D721Med (cell line): ENCODE data around the gene VPS13D.

Experiments used
- DNase-seq: peaks from one replicate; pipeline ENCODE4 v3.0.0; 2011; ENCODE audit warnings: low spot score; ENCODE audit not compliant: insufficient read length
- FAIRE-seq: peaks from 2 replicates; lab custom pipeline; 2011; peaks lifted over from hg19 to GRCh38; lab: Jason Lieb, UNC
- TF ChIP-seq, protein P1 (sequence below): IDR thresholded peaks from 2 replicates; pipeline ENCODE4 v1.5.1; 2012; ENCODE audit warnings: mild to moderate bottlenecking, control low read depth; ENCODE audit not compliant: insufficient read depth; ENCODE audit errors: missing control alignments

VPS13D gene

DNA sequence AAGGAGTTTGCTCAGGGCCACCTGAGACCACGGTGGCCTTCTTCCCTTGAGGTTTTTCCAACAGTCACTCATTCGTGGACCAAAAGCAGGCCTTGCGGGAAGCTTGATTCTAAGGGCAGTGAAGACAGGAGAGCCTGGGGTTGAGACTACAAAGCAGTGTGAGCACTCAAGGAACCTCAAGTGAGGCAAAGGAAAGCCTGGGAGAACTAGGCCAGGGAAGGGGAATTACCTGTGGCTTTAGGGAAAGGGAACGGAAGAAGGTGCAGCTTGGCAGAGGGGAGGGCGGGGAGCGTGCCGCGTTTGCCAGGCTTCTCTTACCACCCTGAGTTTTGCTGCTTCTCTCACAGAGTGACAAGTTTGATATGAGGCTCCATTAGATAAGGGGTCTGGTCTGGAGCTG is 273.9 kb downstream of the VPS13D start:
- FAIRE-seq = no peak
- TF ChIP-seq, protein P1, sequence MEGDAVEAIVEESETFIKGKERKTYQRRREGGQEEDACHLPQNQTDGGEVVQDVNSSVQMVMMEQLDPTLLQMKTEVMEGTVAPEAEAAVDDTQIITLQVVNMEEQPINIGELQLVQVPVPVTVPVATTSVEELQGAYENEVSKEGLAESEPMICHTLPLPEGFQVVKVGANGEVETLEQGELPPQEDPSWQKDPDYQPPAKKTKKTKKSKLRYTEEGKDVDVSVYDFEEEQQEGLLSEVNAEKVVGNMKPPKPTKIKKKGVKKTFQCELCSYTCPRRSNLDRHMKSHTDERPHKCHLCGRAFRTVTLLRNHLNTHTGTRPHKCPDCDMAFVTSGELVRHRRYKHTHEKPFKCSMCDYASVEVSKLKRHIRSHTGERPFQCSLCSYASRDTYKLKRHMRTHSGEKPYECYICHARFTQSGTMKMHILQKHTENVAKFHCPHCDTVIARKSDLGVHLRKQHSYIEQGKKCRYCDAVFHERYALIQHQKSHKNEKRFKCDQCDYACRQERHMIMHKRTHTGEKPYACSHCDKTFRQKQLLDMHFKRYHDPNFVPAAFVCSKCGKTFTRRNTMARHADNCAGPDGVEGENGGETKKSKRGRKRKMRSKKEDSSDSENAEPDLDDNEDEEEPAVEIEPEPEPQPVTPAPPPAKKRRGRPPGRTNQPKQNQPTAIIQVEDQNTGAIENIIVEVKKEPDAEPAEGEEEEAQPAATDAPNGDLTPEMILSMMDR = no peak
- DNase-seq = no peak

DNA sequence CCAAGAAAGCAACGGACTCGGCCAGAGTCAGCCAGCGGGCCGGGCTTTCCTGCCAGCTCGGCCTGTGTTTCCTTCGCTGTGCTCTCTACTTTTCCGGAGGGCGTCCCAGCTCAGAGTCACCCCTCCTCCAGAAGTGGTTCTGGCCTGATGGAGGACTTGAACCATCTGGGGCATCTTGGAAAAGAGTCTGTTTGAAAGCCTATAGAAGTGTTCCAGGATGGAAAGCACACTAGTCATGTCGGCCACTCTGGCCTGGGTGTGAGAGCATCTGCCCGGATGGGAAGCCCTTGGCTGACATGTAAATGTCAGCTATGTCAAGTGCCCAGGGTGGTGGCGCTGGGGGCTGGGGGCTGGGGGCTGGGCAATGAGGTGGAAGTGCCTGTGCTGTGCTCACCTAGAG is 274.8 kb downstream of the VPS13D start:
- TF ChIP-seq, protein P1 = no peak
- DNase-seq = no peak
- FAIRE-seq = no peak

DNA sequence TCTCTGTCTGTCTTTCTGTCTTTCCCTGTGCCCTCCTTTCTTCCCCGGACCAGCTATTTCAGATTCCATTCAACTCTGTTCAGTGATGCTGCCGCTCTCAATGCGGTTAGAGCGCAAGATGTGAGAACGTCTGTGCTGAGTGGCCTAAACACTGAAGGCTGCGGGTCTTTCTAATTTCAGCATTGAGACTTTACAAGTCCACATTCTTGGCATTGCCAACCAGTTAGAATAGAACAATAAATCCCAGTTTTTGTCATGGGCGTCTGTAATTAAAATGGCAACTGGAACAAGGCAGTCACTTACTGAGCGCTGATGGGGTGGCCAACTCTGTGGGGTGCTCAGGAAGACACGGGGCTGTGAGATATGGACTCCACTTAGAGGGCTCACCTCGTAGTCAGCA is 275.4 kb downstream of the VPS13D start:
- no peak for FAIRE-seq
- TF ChIP-seq, protein P1 = no peak
- no peak for DNase-seq

DNA sequence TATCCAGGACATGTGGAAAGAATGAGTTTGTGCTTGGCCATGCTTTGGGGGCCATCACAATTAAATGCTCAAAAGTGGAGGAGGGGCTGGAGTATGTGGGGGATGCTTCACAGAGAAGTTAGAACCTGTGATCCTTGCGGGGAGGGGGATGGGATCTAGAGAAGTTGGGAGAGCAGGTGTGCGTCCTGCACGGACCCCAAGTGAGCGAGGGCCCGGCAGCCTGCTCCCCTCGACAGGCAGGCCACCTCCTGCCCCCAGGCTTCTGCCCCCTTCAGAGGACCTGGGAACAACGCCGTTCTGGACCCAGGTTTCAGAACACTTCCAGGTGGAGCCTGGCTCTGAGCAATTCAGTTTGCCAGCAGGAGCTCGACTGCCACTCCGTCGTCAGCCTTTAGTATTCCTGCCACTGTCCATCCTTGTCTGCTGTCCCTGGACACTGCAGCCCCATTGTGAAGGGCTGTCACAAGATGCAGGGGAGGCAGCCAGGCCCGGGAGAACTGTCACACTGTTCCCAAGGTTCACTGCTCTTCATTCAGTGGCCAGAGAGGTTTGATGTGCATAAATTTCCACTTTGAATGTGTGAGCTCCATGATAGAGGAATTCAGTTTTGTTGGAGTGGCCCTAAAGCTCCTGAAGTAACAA is 275.9 kb downstream of the VPS13D start:
- no peak for FAIRE-seq
- TF ChIP-seq, protein P1 = no peak
- no peak for DNase-seq

DNA sequence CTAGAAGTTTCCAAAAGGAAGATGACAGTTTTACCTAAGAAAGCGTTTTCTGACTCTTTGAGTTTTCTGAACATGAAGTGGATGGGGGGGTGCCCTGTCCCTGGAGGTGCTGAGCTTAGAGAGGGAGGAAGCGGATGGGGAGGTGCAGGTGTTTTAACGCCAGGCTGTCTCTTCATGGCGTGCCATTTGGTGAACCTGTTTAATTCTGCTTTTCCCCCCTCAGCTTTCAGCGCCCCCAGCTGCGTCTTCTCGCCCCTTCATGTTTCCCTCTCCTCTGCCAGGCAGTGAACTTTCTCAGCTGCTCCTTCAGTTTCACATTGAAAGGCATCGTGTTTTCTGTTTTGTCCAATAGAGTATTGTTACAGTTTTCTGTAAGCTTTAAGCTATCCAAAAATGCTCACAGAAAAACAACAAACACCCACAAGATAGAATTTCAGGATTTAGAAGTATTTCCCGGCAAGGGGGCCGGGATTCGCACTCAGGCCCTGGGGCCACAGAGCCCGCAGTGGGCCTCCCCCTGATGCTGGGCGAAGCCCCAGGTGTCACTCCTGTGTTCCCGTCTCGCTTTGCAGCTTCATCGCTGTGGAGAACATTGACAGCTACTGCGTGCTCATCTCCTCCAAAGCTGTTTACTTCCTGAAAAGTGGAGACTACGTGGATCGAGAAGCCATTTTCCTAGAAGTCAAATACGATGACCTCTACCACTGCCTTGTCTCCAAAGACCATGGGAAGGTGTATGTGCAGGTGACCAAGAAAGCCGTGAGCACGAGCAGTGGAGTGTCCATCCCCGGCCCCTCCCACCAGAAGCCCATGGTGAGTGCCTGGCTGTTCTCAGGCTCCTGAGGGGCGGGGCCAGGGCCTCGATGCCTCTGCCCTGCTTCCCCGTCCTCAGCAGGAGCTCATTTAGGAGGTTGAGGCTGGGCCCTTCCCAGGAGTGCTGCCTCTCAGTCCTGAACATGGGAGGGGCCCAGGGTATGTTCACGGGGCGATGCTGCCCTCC is 276.8 kb downstream of the VPS13D start:
- TF ChIP-seq, protein P1 = no peak
- DNase-seq (no peak), FAIRE-seq (no peak)

DNA sequence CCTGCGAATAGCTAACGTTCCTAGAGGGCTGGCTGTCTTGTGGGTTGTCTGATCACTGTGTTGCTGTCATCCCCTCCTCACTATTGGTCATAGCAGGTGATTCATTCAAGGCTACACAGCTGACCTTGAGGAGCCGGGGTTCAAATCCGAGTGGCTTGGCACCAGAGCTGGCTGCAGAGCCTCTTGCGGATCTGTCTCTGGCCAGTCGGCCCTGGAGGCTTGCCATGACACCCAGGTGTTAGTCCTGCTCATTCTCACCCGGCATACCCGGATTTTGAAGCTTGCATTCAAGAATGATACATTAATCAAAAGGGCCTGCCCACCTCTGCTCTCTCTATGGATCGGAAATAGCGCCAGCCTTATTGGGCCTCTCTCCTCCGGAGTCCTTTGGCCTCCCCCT is 277.8 kb downstream of the VPS13D start:
- FAIRE-seq (no peak), DNase-seq (no peak)
- TF ChIP-seq, protein P1 = no peak

DNA sequence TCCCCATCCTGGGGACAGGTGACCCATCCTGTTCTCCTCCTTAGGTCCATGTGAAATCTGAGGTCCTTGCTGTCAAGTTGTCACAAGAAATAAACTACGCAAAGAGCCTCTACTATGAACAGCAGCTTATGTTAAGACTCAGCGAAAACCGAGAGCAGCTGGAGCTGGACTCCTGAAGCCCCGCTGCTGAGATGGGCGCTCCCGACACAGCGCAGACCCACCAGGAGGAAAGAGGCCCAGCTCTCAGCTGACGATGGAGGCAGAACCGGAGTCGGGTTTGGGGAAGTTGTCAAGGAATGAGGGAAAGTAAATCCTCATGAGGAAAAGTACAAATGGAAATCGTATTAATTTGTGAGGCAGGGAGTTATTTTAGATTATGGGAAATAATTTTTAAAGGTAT is 279.0 kb downstream of the VPS13D start:
- no peak for DNase-seq
- no peak for FAIRE-seq
- TF ChIP-seq, protein P1 = no peak
